ENCODE data around the gene PDE2A. TPM values are rescaled to one million over a fixed set of nuclear protein-coding genes. Genes with fewer than 3 reads are reported as not detected.

The PDE2A gene
- total RNA-seq, 1 donor from 2014 or later: 4.0 TPM

GRCh38 chr11:72711141-72711540, 36.9 kb upstream of the PDE2A start:
- H3K36me3 Mint-ChIP-seq (ENCODE audit: insufficient read depth): peaks cover 22% of the 10 kb centered on the region
- H3K27ac Mint-ChIP-seq: no peak overlapping the region
- no peaks in the 10 kb centered on the region for H3K9me3 Mint-ChIP-seq (ENCODE audit: low read depth)
- H3K27me3 Mint-ChIP-seq: no peaks in the 10 kb centered on the region
- no peak overlapping the region for H3K4me3 Mint-ChIP-seq (ENCODE audit: low read depth)
- H3K4me1 Mint-ChIP-seq (ENCODE audit: low read depth): peaks cover 5% of the 10 kb centered on the region
- TF ChIP-seq, protein P1, sequence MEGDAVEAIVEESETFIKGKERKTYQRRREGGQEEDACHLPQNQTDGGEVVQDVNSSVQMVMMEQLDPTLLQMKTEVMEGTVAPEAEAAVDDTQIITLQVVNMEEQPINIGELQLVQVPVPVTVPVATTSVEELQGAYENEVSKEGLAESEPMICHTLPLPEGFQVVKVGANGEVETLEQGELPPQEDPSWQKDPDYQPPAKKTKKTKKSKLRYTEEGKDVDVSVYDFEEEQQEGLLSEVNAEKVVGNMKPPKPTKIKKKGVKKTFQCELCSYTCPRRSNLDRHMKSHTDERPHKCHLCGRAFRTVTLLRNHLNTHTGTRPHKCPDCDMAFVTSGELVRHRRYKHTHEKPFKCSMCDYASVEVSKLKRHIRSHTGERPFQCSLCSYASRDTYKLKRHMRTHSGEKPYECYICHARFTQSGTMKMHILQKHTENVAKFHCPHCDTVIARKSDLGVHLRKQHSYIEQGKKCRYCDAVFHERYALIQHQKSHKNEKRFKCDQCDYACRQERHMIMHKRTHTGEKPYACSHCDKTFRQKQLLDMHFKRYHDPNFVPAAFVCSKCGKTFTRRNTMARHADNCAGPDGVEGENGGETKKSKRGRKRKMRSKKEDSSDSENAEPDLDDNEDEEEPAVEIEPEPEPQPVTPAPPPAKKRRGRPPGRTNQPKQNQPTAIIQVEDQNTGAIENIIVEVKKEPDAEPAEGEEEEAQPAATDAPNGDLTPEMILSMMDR (IDR thresholded peaks at IDR 0.05; ENCODE audit: unreplicated experiment): no peak
- DNase-seq (ENCODE audit: low spot score, unreplicated experiment): no peak

GRCh38 chr11:72710278-72710677, 36.1 kb upstream of the PDE2A start:
- TF ChIP-seq, protein P1 (IDR thresholded peaks at IDR 0.05; ENCODE audit: unreplicated experiment): no peak
- no peak overlapping the region for H3K27ac Mint-ChIP-seq
- DNase-seq (ENCODE audit: low spot score, unreplicated experiment): no peak
- H3K9me3 Mint-ChIP-seq (ENCODE audit: low read depth): no peaks in the 10 kb centered on the region
- peaks cover 5% of the 10 kb centered on the region for H3K4me1 Mint-ChIP-seq (ENCODE audit: low read depth)
- H3K4me3 Mint-ChIP-seq (ENCODE audit: low read depth): no peak overlapping the region
- peaks cover 23% of the 10 kb centered on the region for H3K36me3 Mint-ChIP-seq (ENCODE audit: insufficient read depth)
- no peaks in the 10 kb centered on the region for H3K27me3 Mint-ChIP-seq

GRCh38 chr11:72709478-72710238, 35.4 kb upstream of the PDE2A start:
- Mint-ChIP-seq H3K4me3 (ENCODE audit: low read depth) (no peak overlapping the region), H3K9me3 (ENCODE audit: low read depth) (no peaks in the 10 kb centered on the region), H3K36me3 (ENCODE audit: insufficient read depth) (peaks cover 22% of the 10 kb centered on the region), H3K27ac (no peak overlapping the region), H3K4me1 (ENCODE audit: low read depth) (peaks cover 5% of the 10 kb centered on the region), H3K27me3 (no peaks in the 10 kb centered on the region)
- no peak for DNase-seq (ENCODE audit: low spot score, unreplicated experiment)
- TF ChIP-seq, protein P1 (IDR thresholded peaks at IDR 0.05; ENCODE audit: unreplicated experiment): no peak

GRCh38 chr11:72707032-72707431, 32.8 kb upstream of the PDE2A start:
- no peaks in the 10 kb centered on the region for H3K27me3 Mint-ChIP-seq
- H3K4me3 Mint-ChIP-seq (ENCODE audit: low read depth): no peak overlapping the region
- H3K27ac Mint-ChIP-seq: no peak overlapping the region
- no peaks in the 10 kb centered on the region for H3K4me1 Mint-ChIP-seq (ENCODE audit: low read depth)
- DNase-seq (ENCODE audit: low spot score, unreplicated experiment): no peak
- TF ChIP-seq, protein P1 (IDR thresholded peaks at IDR 0.05; ENCODE audit: unreplicated experiment): no peak
- no peaks in the 10 kb centered on the region for H3K9me3 Mint-ChIP-seq (ENCODE audit: low read depth)
- peaks cover 19% of the 10 kb centered on the region for H3K36me3 Mint-ChIP-seq (ENCODE audit: insufficient read depth)

DNA sequence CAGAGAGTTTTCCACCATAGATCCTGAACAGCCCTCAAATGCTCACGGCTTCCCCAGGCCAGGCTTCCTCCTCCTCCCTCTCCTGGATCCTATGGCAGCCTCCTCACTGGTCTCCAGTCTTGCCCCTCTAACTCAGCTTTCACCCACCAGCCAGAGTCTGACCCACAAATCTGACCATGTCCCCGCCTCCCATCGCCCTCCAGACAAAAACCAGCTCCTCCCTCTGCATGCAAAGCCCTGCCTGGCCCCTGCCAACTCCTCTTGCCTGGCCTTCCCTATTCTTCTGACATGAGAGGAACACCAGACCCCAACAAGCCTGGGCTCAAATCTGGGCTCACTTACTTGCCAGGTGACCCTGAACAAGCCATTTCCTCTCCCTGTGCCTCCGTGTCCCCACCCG, 32.4 kb upstream of the PDE2A start:
- Mint-ChIP-seq H3K27ac (peak overlapping the region; percentile 85), H3K4me1 (ENCODE audit: low read depth) (no peaks in the 10 kb centered on the region), H3K36me3 (ENCODE audit: insufficient read depth) (peaks cover 19% of the 10 kb centered on the region), H3K4me3 (ENCODE audit: low read depth) (no peak overlapping the region), H3K9me3 (ENCODE audit: low read depth) (no peaks in the 10 kb centered on the region), H3K27me3 (no peaks in the 10 kb centered on the region)
- TF ChIP-seq, protein P1 (IDR thresholded peaks at IDR 0.05; ENCODE audit: unreplicated experiment): no peak
- DNase-seq (ENCODE audit: low spot score, unreplicated experiment): no peak

Data from progenitor cell of endocrine pancreas (in vitro differentiated cells).